Muscle of leg (tissue), 11 donors: ENCODE data around the gene GRIK4. TPM values are rescaled to one million over a fixed set of nuclear protein-coding genes. Genes with fewer than 3 reads are reported as not detected.

Source experiments
- DNase-seq: peaks from one replicate; pipeline ENCODE4 v3.0.0; 2013
- H3K27ac ChIP-seq: one replicate; pipeline ENCODE4 v1.5.1; 2013; ENCODE audit warnings: mild to moderate bottlenecking, low read length, control low read depth
- H3K27me3 ChIP-seq: one replicate; pipeline ENCODE4 v1.6.1; 2013; ENCODE audit warnings: low read length; ENCODE audit not compliant: control insufficient read depth, insufficient read depth
- H3K36me3 ChIP-seq: one replicate; pipeline ENCODE4 v1.6.1; 2013; ENCODE audit warnings: low read length; ENCODE audit not compliant: control insufficient read depth, insufficient read depth
- H3K4me1 ChIP-seq: one replicate; pipeline ENCODE4 v1.6.1; 2013; ENCODE audit warnings: low read length; ENCODE audit not compliant: control insufficient read depth, insufficient read depth
- H3K4me3 ChIP-seq: one replicate; pipeline ENCODE4 v1.5.1; 2013; ENCODE audit warnings: low read length, control low read depth
- H3K9me3 ChIP-seq: replicated peaks from 2 replicates; pipeline ENCODE4 v1.6.1; 2013; ENCODE audit warnings: low read depth, low read length; ENCODE audit not compliant: control insufficient read depth
- WGBS: methylation state at CpG from one replicate; pipeline ENCODE4 v1.1.5; 2013; ENCODE audit warnings: missing lambda C conversion rate; ENCODE audit not compliant: insufficient coverage; 5-methylcytosine and 5-hydroxymethylcytosine counted together
- polyA plus RNA-seq, 8 donors: library from polyadenylated mRNA; unstranded; fragments of 120-200 nt; gene quantifications; one replicate each; pipeline versions ENCODE4 v1.2.1 to v1.2.3, GENCODE V29; 2013; ENCODE audit warnings: inconsistent platforms in 1 of 8, low replicate concordance in 1 of 8; ENCODE audit not compliant: insufficient read length in 8 of 8, insufficient read depth in 1 of 8
- total RNA-seq: library from RNA; stranded (reverse); fragments of 120-200 nt; gene quantifications from one replicate; pipeline ENCODE4 v1.2.4, GENCODE V29; 2013

Gene GRIK4
- total and polyA plus RNA-seq, 9 donors: 0.09 to 1.3 (median 0.50) TPM

GRCh38 chr11:120929664-120930154 lies 418.2 kb downstream of the GRIK4 start:
- Histone ChIP-seq H3K4me3 (no peak overlapping the region), H3K36me3 (no peaks in the 10 kb centered on the region), H3K27ac (no peak overlapping the region), H3K4me1 (peaks cover 19% of the 10 kb centered on the region), H3K9me3 (no peaks in the 10 kb centered on the region), H3K27me3 (peaks cover under 1% of the 10 kb centered on the region)
- WGBS: 34% methylated on average over 6 of the region's 13 CpGs
- DNase-seq: no peak

DNA sequence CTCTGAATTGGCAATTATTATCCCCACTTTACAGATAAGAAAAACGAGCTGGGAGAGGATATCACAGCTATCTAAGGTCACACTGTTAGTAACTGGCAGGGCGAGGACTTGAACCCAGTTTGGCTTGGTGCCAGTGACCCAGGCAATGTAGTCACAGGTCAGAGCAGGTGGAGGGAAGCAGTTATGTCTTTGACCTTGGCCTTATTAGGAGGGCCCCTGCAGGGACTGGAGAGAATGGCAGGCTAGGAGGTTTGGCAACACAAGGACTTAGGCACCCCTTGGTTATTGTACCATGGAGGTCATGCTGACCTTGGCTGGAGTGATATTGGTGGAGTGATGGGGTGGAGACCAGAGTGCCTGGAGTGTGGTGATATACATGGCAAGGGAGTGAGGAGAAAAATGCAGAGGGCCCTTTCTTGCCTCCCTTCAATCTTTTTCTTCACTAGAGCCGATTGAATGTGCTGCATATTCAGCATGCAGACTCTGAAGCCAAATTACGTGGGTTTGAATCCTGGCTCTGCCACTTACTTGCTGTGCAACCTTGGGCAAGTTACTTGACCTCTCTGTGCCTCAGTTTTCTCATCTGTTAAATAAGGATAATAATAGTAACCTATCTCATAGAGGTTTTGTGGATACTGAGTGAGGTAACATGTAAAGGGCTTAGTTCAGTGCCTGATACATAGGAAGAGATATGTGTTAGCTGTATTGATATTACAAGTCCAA lies 419.7 kb downstream of the GRIK4 start:
- Histone ChIP-seq H3K27me3 (peaks cover 4% of the 10 kb centered on the region), H3K27ac (no peak overlapping the region), H3K4me1 (peaks cover 19% of the 10 kb centered on the region), H3K9me3 (no peaks in the 10 kb centered on the region), H3K4me3 (no peak overlapping the region), H3K36me3 (no peaks in the 10 kb centered on the region)
- no peak for DNase-seq
- WGBS: 62% methylated on average over 1 of the region's 4 CpGs

- Histone ChIP-seq H3K9me3 (no peaks in the 10 kb centered on the region), H3K4me3 (no peak overlapping the region), H3K27me3 (peaks cover 5% of the 10 kb centered on the region), H3K4me1 (peaks cover 19% of the 10 kb centered on the region), H3K27ac (no peak overlapping the region), H3K36me3 (no peaks in the 10 kb centered on the region)
- DNase-seq: no peak
- 10% methylated on average over 1 of the region's 5 CpGs for WGBS
Measured at GRCh38 chr11:120932305-120932915, 420.9 kb downstream of the GRIK4 start.

DNA sequence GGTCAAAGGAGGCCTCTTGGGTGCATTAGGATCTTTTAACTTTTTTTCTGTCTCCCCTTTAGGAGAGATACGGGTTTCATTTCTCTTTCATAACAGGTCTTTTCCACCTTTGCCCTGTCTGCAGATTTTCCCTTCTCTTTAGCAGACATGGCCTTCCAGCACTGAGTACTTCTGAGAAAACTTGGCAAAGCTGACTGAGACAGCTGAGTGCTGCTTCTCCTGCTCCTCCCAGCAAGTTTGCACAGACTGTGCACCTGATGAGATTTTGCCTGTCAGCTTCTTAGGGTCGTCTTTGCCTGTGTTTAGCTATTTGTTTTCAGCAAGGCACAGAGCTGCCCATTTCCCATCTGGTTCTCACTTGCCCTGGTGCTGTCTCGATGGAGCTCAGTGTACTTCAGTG lies 424.8 kb downstream of the GRIK4 start:
- Histone ChIP-seq H3K4me1 (peaks cover 15% of the 10 kb centered on the region), H3K36me3 (no peaks in the 10 kb centered on the region), H3K4me3 (no peak overlapping the region), H3K9me3 (no peaks in the 10 kb centered on the region), H3K27ac (no peak overlapping the region), H3K27me3 (peaks cover 9% of the 10 kb centered on the region)
- 43% methylated on average over 3 of the region's 3 CpGs for WGBS
- DNase-seq: peak; percentile 56

DNA sequence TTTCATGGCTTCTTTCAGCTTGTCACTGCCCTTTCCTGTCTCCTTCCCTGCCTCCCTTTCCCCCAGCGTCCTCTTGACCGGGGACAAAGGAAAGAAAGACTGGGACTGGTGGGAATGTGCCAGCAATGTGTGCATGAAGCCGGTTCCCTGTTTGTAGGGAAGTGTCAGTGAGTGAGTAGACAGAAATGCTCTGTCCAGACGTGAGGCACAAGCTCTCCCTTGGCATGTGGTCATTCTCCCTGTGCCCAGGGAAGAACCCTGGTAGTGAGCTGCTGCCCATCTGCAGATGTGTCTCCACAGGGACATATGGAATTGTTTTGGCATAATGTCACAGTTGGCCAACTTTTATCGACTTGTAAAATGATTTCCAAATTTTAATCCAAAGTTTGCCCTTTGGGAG lies 426.0 kb downstream of the GRIK4 start:
- WGBS: 35% methylated on average over 2 of the region's 5 CpGs
- Histone ChIP-seq H3K27ac (no peak overlapping the region), H3K4me1 (peaks cover 10% of the 10 kb centered on the region), H3K27me3 (peaks cover 11% of the 10 kb centered on the region), H3K9me3 (no peaks in the 10 kb centered on the region), H3K4me3 (no peak overlapping the region), H3K36me3 (no peaks in the 10 kb centered on the region)
- DNase-seq: no peak

DNA sequence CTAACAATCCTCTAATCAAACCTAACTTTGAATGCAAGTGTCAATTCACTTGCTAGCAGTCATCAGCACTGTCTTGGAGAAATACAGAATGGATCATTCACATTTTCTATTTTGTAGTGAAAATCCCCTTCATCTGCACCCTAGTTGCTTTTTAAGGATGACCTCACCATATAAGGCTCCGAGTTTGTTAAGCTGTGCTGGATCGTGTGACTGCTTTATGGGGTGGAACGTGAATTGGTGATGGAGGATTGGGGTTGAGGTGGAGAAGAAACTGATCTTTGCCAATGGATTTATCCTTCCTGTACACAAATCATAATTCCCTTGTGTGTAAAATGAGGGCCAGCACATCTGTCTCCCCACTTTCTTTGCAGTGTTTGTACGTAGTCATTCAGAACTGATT lies 426.7 kb downstream of the GRIK4 start:
- peaks cover 6% of the 10 kb centered on the region for H3K4me1 ChIP-seq
- no peak overlapping the region for H3K27ac ChIP-seq
- H3K27me3 ChIP-seq: peaks cover 11% of the 10 kb centered on the region

DNA sequence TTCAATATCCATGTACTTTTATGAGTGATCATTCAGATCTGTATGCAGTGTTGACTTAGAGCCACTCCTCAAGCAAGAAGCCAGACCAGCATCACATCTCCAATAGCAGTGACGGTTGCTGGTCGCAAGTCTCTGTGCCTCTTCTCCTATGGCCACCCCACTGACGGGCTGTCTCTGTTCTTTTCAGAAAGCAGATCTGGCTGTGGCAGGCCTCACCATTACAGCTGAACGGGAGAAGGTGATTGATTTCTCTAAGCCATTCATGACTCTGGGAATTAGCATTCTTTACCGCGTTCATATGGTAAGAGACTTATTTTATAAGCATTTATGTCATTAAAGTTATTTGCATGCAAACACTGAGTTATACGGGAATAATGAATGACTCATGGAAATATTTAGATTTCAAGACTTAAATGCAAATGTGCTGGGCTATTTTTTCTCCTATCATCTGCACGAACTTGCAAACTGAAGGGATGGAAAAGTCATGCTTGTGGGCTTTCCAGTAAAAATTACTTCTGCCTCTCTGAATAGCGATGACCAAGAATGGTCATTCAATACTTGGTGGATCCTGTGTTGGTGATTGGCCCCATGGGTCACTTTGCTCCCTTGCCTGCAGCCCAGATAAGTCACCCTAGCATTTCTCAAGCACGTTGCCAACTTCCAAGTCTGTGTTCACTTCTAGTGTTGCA lies 428.8 kb downstream of the GRIK4 start:
- Histone ChIP-seq H3K36me3 (no peaks in the 10 kb centered on the region), H3K4me3 (no peak overlapping the region), H3K27ac (no peak overlapping the region), H3K4me1 (no peaks in the 10 kb centered on the region), H3K9me3 (peaks cover 9% of the 10 kb centered on the region), H3K27me3 (peaks cover 7% of the 10 kb centered on the region)
- WGBS: 88% methylated on average over 5 of the region's 10 CpGs
- DNase-seq: no peak

More for the DNA sequence above, 426.7 kb downstream of the GRIK4 start:
- H3K4me3 ChIP-seq: no peak overlapping the region
- H3K9me3 ChIP-seq: no peaks in the 10 kb centered on the region
- DNase-seq: no peak
- WGBS: no CpG with 5 or more reads among the region's 4 CpGs
- H3K36me3 ChIP-seq: no peaks in the 10 kb centered on the region

DNA sequence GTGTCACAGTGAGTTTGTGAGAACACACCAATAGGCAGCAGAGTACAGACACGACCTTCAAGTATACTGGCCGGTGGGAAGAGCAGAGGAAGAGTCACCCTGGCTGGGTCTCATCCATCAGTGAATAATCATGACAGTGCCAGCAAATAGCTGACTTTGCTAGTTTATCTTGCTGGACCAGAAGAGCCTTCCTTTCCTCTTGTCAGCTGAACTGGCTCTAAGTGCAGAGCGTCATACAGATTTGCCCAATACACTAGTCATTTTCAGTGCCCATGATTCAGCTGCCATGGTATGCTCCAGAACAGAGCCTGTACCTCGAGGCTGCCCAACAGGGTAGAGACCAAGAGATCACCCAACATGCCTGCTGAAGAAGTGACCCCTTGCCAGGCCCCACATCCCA lies 429.5 kb downstream of the GRIK4 start:
- Histone ChIP-seq H3K27ac (no peak overlapping the region), H3K4me3 (no peak overlapping the region), H3K36me3 (no peaks in the 10 kb centered on the region), H3K27me3 (peaks cover 7% of the 10 kb centered on the region), H3K4me1 (no peaks in the 10 kb centered on the region), H3K9me3 (peaks cover 9% of the 10 kb centered on the region)
- DNase-seq: no peak
- WGBS: 80% methylated on average over 3 of the region's 4 CpGs

- Histone ChIP-seq H3K36me3 (no peaks in the 10 kb centered on the region), H3K4me1 (no peaks in the 10 kb centered on the region), H3K27ac (no peak overlapping the region), H3K4me3 (no peak overlapping the region), H3K9me3 (peaks cover 9% of the 10 kb centered on the region), H3K27me3 (peaks cover 4% of the 10 kb centered on the region)
- WGBS: 100% methylated on average over 1 of the region's 2 CpGs
- no peak for DNase-seq
Measured at GRCh38 chr11:120942701-120943100, 431.2 kb downstream of the GRIK4 start.

GRCh38 chr11:120945042-120945441 lies 433.5 kb downstream of the GRIK4 start:
- Histone ChIP-seq H3K27me3 (peaks cover 2% of the 10 kb centered on the region), H3K4me1 (no peaks in the 10 kb centered on the region), H3K36me3 (no peaks in the 10 kb centered on the region), H3K9me3 (peaks cover 9% of the 10 kb centered on the region), H3K27ac (no peak overlapping the region), H3K4me3 (no peak overlapping the region)
- DNase-seq: no peak
- 70% methylated on average over 3 of the region's 5 CpGs for WGBS
